SH-SY5Y (cell line): ENCODE results near the gene GAST.

Experiments
- GATA2 ChIP-seq: IDR thresholded peaks from 2 replicates; pipeline ENCODE4 v1.6.1; 2011; ENCODE audit warnings: mild to moderate bottlenecking, low read depth, low read length
- GATA3 ChIP-seq: IDR thresholded peaks from 2 replicates; pipeline ENCODE4 v1.6.1; 2011; ENCODE audit warnings: low read depth, mild to moderate bottlenecking, low read length, moderate library complexity

DNA sequence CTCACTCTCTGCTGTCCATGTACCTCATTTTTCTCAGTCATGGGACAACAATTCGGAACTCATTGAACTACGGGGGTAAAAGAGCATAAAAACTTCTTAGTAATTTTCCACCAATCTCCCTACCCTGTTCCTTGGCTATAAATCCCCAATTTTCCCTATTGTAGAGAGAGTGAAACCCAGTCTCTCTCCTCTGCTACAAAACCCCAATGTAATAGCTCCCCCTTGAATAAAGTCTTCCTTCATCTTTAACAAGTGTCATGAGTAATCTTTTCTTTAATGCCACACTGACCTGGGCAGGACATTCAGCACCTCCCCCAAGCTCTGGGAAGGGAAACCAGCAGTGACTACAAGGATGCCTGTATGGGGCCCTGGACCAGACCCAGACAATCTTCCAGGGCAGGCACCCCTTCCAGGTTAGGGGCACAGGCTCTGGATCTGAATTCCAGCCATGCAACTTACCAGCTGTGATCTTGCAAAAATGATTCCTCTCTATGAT, 33.7 kb upstream of the GAST start:
- TF ChIP-seq GATA2 = no peak
- no peak for TF ChIP-seq GATA3
